Nephron progenitor cell (in vitro differentiated cells): Measurements from ENCODE around the gene FBXO28.

Experiments
- DNase-seq: peaks from one replicate; pipeline ENCODE4 v3.0.0; 2021
- H3K27ac Mint-ChIP-seq: 2 replicates; pipeline ENCODE4 v1.8.0; 2021; ENCODE audit warnings: mild to moderate bottlenecking, moderate library complexity, mixed read lengths
- H3K27me3 Mint-ChIP-seq: 2 replicates; pipeline ENCODE4 v1.8.0; 2021; ENCODE audit warnings: mild to moderate bottlenecking, low read depth, mixed read lengths; ENCODE audit not compliant: poor library complexity
- H3K36me3 Mint-ChIP-seq: 2 replicates; pipeline ENCODE4 v1.8.0; 2021; ENCODE audit warnings: low read depth, mixed read lengths
- H3K4me1 Mint-ChIP-seq: 2 replicates; pipeline ENCODE4 v1.8.0; 2021; ENCODE audit warnings: mixed read lengths
- H3K4me3 Mint-ChIP-seq: 2 replicates; pipeline ENCODE4 v1.8.0; 2021; ENCODE audit warnings: mild to moderate bottlenecking, moderate library complexity, mixed read lengths
- H3K9me3 Mint-ChIP-seq: 2 replicates; pipeline ENCODE4 v1.8.0; 2021; ENCODE audit warnings: mild to moderate bottlenecking, moderate library complexity, mixed read lengths
- CTCF ChIP-seq: fragments of 200-600 bp; sonication (generic); IDR thresholded peaks from 2 replicates; pipeline ENCODE4 v1.5.0; 2021; ENCODE audit warnings: antibody characterized with exemption

The FBXO28 gene

GRCh38 chr1:224090116-224090515, 23.8 kb upstream of the FBXO28 start:
- no peak for DNase-seq
- no peak overlapping the region for H3K4me3 Mint-ChIP-seq
- no peaks in the 10 kb centered on the region for H3K36me3 Mint-ChIP-seq
- TF ChIP-seq CTCF = no peak
- H3K27me3 Mint-ChIP-seq = peaks cover 11% of the 10 kb centered on the region
- H3K27ac Mint-ChIP-seq = no peak overlapping the region
- no peaks in the 10 kb centered on the region for H3K9me3 Mint-ChIP-seq
- H3K4me1 Mint-ChIP-seq = no peaks in the 10 kb centered on the region

- no peak for TF ChIP-seq CTCF
- H3K4me3 Mint-ChIP-seq = no peak overlapping the region
- no peak overlapping the region for H3K27ac Mint-ChIP-seq
- H3K9me3 Mint-ChIP-seq = no peaks in the 10 kb centered on the region
- peaks cover 28% of the 10 kb centered on the region for H3K27me3 Mint-ChIP-seq
- H3K4me1 Mint-ChIP-seq = no peaks in the 10 kb centered on the region
- H3K36me3 Mint-ChIP-seq = no peaks in the 10 kb centered on the region
- DNase-seq = no peak
These were observed 21.8 kb upstream of the FBXO28 start for GRCh38 chr1:224092111-224092510.

- H3K27me3 Mint-ChIP-seq = peaks cover 29% of the 10 kb centered on the region
- TF ChIP-seq CTCF = no peak
- no peaks in the 10 kb centered on the region for H3K4me1 Mint-ChIP-seq
- no peaks in the 10 kb centered on the region for H3K9me3 Mint-ChIP-seq
- no peak overlapping the region for H3K27ac Mint-ChIP-seq
- no peak overlapping the region for H3K4me3 Mint-ChIP-seq
- H3K36me3 Mint-ChIP-seq = no peaks in the 10 kb centered on the region
- no peak for DNase-seq
These were observed 21.3 kb upstream of the FBXO28 start for GRCh38 chr1:224092601-224093000.

- H3K4me1 Mint-ChIP-seq = no peaks in the 10 kb centered on the region
- H3K9me3 Mint-ChIP-seq = peaks cover 8% of the 10 kb centered on the region
- H3K27ac Mint-ChIP-seq = no peak overlapping the region
- peaks cover 6% of the 10 kb centered on the region for H3K36me3 Mint-ChIP-seq
- peaks cover 38% of the 10 kb centered on the region for H3K27me3 Mint-ChIP-seq
- H3K4me3 Mint-ChIP-seq = no peak overlapping the region
- DNase-seq = no peak
- no peak for TF ChIP-seq CTCF
These were observed 18.6 kb upstream of the FBXO28 start for GRCh38 chr1:224095339-224095738.

GRCh38 chr1:224095867-224096266, 18.0 kb upstream of the FBXO28 start:
- Mint-ChIP-seq H3K9me3 (peaks cover 8% of the 10 kb centered on the region), H3K36me3 (peaks cover 6% of the 10 kb centered on the region), H3K27ac (no peak overlapping the region), H3K4me1 (no peaks in the 10 kb centered on the region), H3K27me3 (peaks cover 35% of the 10 kb centered on the region), H3K4me3 (no peak overlapping the region)
- no peak for TF ChIP-seq CTCF
- DNase-seq = no peak

GRCh38 chr1:224096773-224097172, 17.1 kb upstream of the FBXO28 start:
- no peak for TF ChIP-seq CTCF
- DNase-seq = no peak
- H3K27ac Mint-ChIP-seq = no peak overlapping the region
- H3K4me3 Mint-ChIP-seq = no peak overlapping the region
- peaks cover 8% of the 10 kb centered on the region for H3K9me3 Mint-ChIP-seq
- H3K4me1 Mint-ChIP-seq = no peaks in the 10 kb centered on the region
- peaks cover 35% of the 10 kb centered on the region for H3K27me3 Mint-ChIP-seq
- peaks cover 6% of the 10 kb centered on the region for H3K36me3 Mint-ChIP-seq
